DMS153 treated with DMSO at 0.1 percent for 48 hours (cell line): ENCODE data around the gene BSX.
A peak's percentile ranks its signal among the peaks of the same experiment; 100 is the strongest.

ENCODE experiments used
- DNase-seq: peaks from one replicate; lab custom pipeline; 2025; ENCODE audit not compliant: unreplicated experiment; lab: John Stamatoyannopoulos, UW

The BSX gene

GRCh38 chr11:122981388-122982264, at the start of gene BSX:
Gene BSX, minus strand, starts transcription at chr11:122981834. Its CDS starts 163 bp downstream, at chr11:122981671.
- peak; percentile 57 for DNase-seq

GRCh38 chr11:123030517-123030916, 48.9 kb upstream of the BSX start:
- DNase-seq, result no peak

DNA sequence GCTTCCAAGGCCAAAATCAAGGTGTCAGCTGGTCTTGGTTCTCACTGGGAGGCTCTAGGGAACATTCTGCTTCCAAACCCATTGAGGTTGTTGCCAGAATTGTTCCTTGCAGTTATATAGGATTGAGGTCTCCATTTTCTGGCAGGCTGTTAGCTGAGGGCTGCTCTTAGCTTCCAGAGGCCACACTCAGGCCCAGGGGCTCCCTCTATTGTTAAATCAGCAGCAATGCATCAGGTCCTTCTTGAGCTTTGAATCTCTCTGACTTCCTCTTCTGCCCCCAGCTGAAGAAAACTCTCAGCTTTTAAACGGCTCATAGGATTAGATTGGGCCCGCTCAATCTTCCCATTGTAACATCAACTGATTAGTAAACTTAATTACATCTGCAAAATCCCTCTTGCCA, 39.3 kb upstream of the BSX start:
- DNase-seq, result peak; percentile 73

DNA sequence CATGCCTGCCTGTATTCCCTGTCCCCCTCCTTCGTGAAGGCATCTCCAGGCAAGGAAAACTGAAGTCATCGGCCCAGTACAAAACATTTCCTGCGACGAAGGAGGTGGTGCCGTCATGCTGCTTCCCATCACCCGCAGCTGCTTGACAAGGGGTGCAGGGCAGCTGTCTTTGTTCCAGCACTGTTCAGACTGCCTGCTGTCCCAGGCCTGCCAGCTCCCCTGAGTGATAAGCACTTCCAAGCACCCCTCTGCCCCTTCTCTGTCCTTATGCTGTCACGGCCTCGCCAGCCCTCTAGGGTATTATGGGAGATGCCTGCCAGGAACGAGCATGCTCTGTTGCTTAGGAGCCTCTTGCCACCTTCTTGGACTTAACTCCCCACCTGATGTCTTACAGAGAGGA, 37.1 kb upstream of the BSX start:
- no peak for DNase-seq

DNA sequence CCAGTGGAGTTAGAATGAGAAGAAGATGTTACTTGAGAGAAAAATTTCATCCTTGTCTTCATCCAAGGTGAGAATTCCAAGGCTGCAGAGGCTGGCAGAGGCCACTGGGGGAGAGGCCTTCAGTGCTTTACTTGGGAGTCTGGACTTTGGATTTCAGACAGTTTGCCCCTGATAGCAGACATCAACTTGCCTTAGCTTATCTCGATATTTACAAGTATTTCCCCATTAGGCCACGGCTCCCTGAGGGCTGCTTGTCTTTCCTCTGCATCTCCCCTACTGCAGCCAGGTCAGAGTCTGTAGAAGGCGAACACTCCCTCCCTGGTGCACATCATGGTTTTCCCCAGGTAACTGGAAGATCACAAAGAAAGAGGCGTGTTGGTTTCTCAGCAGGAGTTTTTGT, 29.9 kb upstream of the BSX start:
- DNase-seq, result no peak

GRCh38 chr11:123006860-123007542, 25.4 kb upstream of the BSX start:
- no peak for DNase-seq

DNA sequence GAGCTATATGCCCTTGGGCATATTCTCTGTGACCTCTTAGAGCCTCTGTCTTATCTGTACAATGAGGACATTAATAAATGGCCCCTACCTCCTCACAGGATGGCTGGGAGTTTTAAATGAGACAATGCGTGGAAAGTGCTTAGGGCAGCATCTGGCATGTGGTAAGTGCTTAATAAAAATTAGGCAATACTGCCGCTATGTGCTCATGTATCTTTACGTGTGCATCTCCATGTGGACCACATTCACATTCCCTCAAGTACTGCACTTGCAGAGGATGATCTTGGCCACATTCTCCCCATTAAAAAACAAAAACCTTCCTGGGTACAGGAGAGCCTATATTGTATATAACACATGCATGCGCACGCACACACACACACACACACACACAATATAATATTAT, 19.1 kb upstream of the BSX start:
- no peak for DNase-seq

DNA sequence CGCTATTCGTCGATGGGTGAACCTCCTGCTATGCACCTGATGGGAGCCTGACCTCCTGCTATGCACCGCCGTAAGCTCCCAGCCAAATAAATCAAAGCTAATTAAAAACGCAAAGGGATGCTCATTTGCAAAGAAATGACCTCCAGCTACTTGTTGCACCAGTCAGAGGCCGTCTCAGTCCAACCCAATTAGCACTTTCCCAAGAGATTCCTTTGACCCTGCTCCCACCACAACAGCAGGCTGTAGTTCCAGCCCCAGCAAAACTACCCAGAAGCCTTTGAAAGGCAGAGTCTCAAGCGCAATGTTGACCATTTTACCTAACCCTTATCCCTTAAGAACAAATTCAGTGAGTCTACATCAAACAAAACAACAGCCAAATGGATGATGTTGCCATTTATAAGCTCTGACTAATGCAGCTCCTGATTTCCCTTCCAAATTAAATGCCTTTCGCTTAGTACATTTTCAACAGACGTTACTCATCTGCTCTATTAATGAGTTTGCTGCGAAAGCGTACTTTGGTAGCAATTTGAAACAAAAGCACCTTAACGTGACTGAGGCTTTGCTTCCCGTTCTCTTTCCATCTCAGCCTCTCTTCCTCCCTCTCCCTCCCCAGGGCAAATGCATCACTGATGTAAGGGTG, 17.2 kb upstream of the BSX start:
- no peak for DNase-seq

GRCh38 chr11:122995526-122995925, 13.9 kb upstream of the BSX start:
- no peak for DNase-seq

DNA sequence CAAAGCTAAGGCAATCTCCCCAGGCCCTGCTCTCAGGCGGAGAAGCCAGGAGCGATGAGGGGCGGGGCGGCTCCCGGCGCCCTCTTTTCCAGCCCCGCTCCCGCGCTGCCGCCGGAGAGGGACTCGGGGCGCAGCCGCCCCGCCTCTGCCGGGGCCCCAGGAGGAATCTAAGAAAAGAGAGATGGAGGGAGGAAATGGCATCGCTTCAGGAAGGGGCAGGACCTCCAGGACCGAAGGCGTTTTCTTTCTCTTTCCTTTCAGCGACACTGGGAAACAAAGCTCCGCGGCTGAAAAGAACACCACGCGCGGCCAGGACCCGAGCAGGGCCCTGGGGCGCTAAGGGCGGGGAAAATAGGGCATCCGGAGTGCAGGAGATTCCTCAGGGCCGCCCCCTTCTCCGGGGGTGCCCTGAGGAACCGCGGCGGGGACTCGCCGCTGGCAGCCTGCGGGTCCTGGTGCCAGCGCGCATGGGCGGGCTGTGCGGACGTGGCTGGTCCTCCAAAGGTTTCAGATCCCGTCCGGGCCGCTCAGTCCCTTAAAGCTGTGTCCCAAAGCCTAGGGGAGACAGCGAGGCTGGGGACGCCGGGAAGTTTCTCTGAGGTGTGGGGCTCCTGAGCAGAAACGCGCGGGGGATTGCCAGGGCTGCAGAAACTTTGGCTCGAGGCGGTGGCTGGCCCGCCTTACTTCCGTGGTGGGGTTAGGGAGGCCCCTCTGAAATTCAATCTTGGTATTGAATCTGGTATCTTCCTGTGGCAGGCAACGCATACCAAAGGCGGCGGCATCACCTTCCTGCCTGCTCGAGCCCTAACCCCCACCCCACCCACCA, 2.8 kb upstream of the BSX start:
- DNase-seq, result peak; percentile 49

DNA sequence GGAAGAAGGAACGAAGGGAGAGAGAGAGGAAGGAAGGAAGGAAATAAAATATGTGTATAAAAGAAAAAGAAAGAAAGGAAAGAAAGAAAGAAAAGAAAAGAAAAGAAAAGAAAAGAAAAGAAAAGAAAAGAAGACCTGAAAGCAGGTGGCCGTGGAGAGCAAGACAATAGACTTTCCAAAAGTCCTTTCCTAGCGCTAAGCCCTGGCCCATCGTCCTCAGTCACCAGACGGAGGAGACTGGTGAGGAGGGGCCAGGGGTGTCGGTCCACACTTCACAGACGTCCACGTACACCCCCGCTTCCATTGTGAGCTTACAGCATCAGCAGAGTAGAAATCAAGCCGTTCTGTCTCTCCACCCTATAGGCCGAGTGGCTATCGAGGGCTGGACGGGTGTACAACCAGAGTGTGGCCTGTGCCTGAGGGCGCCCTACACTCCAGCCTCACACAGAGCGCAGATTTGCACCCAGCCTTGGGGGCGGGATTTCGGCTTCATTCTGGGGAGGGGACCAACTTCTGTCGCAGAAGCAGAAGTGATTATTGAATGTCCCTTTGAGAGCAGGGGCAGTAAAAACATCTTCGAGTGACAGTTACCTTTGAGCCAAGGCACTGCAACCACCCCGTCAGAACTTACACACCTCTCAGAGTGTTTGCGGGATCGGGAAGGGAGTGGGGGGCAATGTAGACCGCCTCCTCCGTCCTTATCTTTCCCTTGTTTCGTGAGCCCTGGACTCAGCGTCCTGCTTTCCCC, 2.0 kb upstream of the BSX start:
- DNase-seq, result peak; percentile 44

- no peak for DNase-seq
These were observed 1.6 kb downstream of the BSX start for GRCh38 chr11:122979815-122980595.

DNA sequence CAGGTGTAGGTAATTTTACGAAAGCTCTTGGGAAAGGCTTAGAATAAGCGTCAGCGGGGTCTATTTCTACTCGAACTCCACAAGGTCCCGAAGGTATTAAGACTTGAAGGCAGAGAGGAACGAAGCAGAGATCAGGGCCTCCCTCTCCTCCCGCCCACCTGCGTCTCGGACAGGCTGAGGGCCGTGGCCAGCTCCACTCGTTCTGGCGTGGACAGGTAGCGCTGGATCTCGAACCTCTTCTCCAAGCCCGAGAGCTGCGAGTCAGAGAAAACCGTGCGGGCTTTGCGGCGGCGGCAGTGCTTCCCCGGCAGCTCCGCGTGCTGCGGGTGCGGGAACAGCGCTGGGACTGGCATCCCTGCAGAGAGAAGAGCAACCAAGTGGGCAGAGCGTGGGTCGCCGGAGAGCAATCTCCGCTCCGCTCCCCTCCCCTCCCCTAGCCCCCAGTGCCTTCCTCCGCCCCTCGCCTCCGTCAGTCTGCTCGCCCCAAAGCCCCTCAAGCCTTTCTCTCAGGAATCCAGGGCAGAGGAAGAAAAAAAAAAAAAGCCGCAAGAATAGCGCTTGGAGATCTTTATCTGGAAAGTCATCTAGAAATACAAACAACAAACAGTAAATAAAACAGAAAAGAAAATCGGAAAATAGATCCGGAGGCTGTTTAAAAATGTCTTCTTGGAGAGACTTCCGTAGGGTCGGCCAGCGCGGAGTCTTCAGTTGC, 2.4 kb downstream of the BSX start:
- no peak for DNase-seq

- DNase-seq, result no peak
These were observed 3.4 kb downstream of the BSX start for GRCh38 chr11:122978299-122978620.

DNA sequence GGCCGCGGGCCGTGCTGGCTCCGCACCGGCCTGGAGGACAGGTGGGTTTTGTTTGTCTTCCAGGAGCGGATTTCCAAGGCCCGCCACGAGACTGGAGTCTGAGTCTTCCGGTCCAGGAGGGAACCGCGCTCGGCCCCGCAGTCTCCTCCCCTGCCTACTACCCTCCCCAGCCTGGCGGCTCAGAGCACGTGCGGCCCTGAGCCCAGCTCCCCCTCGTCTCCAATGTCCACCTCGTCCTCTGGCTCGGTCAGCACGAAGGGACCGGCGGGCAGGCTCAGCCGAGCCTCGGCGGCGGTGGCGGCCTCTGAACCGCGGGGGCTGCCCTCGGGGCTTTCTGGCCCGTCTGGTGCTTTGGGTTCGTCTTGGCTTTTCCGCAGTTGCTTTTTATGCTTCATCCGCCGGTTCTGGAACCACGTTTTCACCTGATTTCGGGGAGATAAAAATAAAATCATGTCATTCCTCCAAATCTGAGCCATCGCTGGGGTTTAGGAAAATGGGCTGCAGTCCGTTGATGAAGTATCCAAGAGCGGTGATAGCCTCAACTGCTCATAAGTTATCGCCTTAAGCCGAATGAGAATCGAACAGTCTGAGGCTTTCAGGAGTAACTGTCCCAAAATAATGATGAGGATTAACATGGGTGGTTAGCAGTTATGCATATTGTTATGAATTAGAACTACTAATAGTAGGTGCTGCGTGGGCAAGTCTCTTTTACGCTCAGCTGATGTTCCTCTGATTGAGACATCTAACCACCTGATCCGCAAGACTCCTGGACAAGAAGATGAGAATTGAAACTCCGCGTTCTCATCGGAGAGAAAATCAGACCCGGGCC, 4.0 kb downstream of the BSX start:
- no peak for DNase-seq

DNA sequence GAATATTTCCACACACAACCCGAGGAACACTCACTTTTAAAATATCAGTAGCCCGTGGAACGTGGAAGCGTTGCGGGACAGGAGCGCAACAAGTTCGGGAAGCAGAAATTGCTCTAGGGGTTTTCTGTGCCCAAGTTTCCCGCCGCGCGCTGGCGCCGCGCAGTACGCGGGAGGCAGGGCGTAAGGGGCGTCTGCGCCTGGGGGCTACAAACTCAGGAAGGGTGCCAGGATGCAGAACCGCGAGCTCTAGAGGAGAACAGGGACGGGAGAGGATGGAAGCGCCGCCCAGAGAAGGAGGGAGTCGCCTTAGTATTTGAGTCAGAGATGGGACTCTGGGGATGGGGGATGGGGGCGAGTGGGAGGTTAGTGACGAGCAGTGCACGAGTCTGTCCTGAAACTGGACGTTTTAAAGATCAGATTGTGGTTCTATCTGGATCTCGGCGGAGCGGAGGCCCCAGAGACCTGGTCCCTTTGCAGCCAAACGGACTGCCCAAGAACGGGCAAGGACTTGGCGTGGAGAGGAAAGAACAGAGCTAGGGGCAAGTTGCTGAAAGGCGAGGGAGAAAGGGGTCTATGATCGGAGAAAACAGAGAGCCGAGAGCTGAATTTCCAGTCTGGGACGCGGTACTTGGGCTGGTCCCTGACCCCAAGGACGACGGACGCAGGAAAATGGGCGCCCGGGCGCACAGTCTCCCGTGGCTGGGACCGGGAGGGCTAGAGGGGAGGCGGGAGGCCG, 4.7 kb downstream of the BSX start:
- no peak for DNase-seq

- no peak for DNase-seq
These were observed 5.4 kb downstream of the BSX start for GRCh38 chr11:122976061-122976733.
